Measurements from ENCODE around the gene C2orf76.

GRCh38 chr2:119405151-119405550 is 38.5 kb upstream of the C2orf76 start:
- TF ChIP-seq CTCF (conservative IDR thresholded peaks at IDR 0.05; ENCODE audit: low read depth, low read length) (no peak), POLR2A (IDR thresholded peaks at IDR 0.05; ENCODE audit: low read depth, low read length) (no peak), BHLHE40 (IDR thresholded peaks at IDR 0.05; ENCODE audit: low read depth, low read length) (no peak), CHD1 (IDR thresholded peaks at IDR 0.05; ENCODE audit: low read depth, low read length) (no peak), RAD21 (IDR thresholded peaks at IDR 0.05; ENCODE audit: low read length) (no peak), RCOR1 (IDR thresholded peaks at IDR 0.05; ENCODE audit: insufficient replicate concordance, low read length) (no peak), MAFK (IDR thresholded peaks at IDR 0.05; ENCODE audit: low read depth, low read length) (no peak)
